ENCODE results near the gene SCGB1A1.

Gene SCGB1A1

GRCh38 chr11:62406034-62406433 is 12.8 kb upstream of the SCGB1A1 start:
- CTCF ChIA-PET = interaction anchor here (0.6 to 1.1 kb wide), 3 partner anchors 19 to 137 kb away, joined by 3 read pairs; no protein-coding TSS in a partner anchor
- POLR2A ChIA-PET = interaction anchor here (1.1 kb wide), 1 partner anchor 168 kb away, joined by 5 read pairs; the partner anchor contains the start of gene EEF1G
- no peak for DNase-seq (ENCODE audit: extremely low spot score)
- TF ChIP-seq TARDBP (IDR thresholded peaks at IDR 0.05) = no peak

GRCh38 chr11:62409831-62410230 is 9.0 kb upstream of the SCGB1A1 start:
- DNase-seq (ENCODE audit: extremely low spot score) = no peak
- TF ChIP-seq PKNOX1 (IDR thresholded peaks at IDR 0.05) (no peak), FOXK2 (IDR thresholded peaks at IDR 0.05) (no peak)
- CTCF ChIA-PET = interaction anchor here (0.7 kb wide), 1 partner anchor 14 kb away, joined by 3 read pairs; no protein-coding TSS in a partner anchor
- POLR2A ChIA-PET = no interaction called here

- POLR2A ChIA-PET = no interaction called here
- no peak for DNase-seq (ENCODE audit: extremely low spot score)
- no peak for TF ChIP-seq NFRKB (IDR thresholded peaks at IDR 0.05)
- CTCF ChIA-PET = interaction anchor here (0.7 kb wide), 1 partner anchor 12 kb away, joined by 4 read pairs; no protein-coding TSS in a partner anchor
Measured at GRCh38 chr11:62410972-62411371, 7.9 kb upstream of the SCGB1A1 start.

- ChIA-PET CTCF (interaction anchor here (0.7 kb wide), 1 partner anchor 12 kb away, joined by 4 read pairs; no protein-coding TSS in a partner anchor), POLR2A (no interaction called here)
- no peak for DNase-seq (ENCODE audit: extremely low spot score)
- TF ChIP-seq ZNF384 (IDR thresholded peaks at IDR 0.05) (no peak), HDGF (IDR thresholded peaks at IDR 0.05; ENCODE audit: borderline replicate concordance) (no peak), FOXM1 (IDR thresholded peaks at IDR 0.05; ENCODE audit: borderline replicate concordance) (no peak), CTBP1 (IDR thresholded peaks at IDR 0.05; ENCODE audit: borderline replicate concordance) (no peak), TARDBP (IDR thresholded peaks at IDR 0.05) (no peak), LEF1 (IDR thresholded peaks at IDR 0.05; ENCODE audit: borderline replicate concordance) (no peak), L3MBTL2 (conservative IDR thresholded peaks at IDR 0.05) (no peak), SP1 (IDR thresholded peaks at IDR 0.05) (no peak), FOXK2 (IDR thresholded peaks at IDR 0.05) (no peak)
Measured at GRCh38 chr11:62411524-62411923, 7.3 kb upstream of the SCGB1A1 start.

- no peak for DNase-seq (ENCODE audit: extremely low spot score)
- TF ChIP-seq PKNOX1 (IDR thresholded peaks at IDR 0.05) (no peak), LEF1 (IDR thresholded peaks at IDR 0.05; ENCODE audit: borderline replicate concordance) (no peak), ZNF384 (IDR thresholded peaks at IDR 0.05) (no peak), ARNT (IDR thresholded peaks at IDR 0.05) (no peak), ELF4 (IDR thresholded peaks at IDR 0.05) (no peak), TARDBP (IDR thresholded peaks at IDR 0.05) (no peak), FOXA1 (IDR thresholded peaks at IDR 0.05) (no peak), NFRKB (IDR thresholded peaks at IDR 0.05) (no peak), L3MBTL2 (conservative IDR thresholded peaks at IDR 0.05) (no peak)
- CTCF ChIA-PET = interaction anchor here (1.5 kb wide), 1 partner anchor 11 kb away, joined by 10 read pairs; no protein-coding TSS in a partner anchor
Measured at GRCh38 chr11:62413060-62413696, 5.7 kb upstream of the SCGB1A1 start.

GRCh38 chr11:62416596-62416995 is 2.2 kb upstream of the SCGB1A1 start:
- ChIA-PET CTCF (interaction anchor here (0.6 to 2.5 kb wide), 2 partner anchors 23 to 126 kb away, joined by 3 to 9 read pairs; no protein-coding TSS in a partner anchor), POLR2A (no interaction called here)
- no peak for DNase-seq (ENCODE audit: extremely low spot score)
- TF ChIP-seq LEF1 (IDR thresholded peaks at IDR 0.05; ENCODE audit: borderline replicate concordance) = no peak
- TF ChIP-seq SUZ12 (IDR thresholded peaks at IDR 0.05) = no peak
- TF ChIP-seq FOXM1 (IDR thresholded peaks at IDR 0.05; ENCODE audit: borderline replicate concordance) = no peak
- TF ChIP-seq L3MBTL2 (conservative IDR thresholded peaks at IDR 0.05) = no peak
- TF ChIP-seq FOXA1 (IDR thresholded peaks at IDR 0.05) = no peak
- no peak for TF ChIP-seq NFRKB (IDR thresholded peaks at IDR 0.05)
- no peak for TF ChIP-seq SP1 (IDR thresholded peaks at IDR 0.05)
- TF ChIP-seq BHLHE40 (IDR thresholded peaks at IDR 0.05; ENCODE audit: borderline replicate concordance) = no peak
- no peak for TF ChIP-seq ZNF384 (IDR thresholded peaks at IDR 0.05)
- no peak for TF ChIP-seq CTBP1 (IDR thresholded peaks at IDR 0.05; ENCODE audit: borderline replicate concordance)
- no peak for TF ChIP-seq HDGF (IDR thresholded peaks at IDR 0.05; ENCODE audit: borderline replicate concordance)
- no peak for TF ChIP-seq PKNOX1 (IDR thresholded peaks at IDR 0.05)
- no peak for TF ChIP-seq FOXK2 (IDR thresholded peaks at IDR 0.05)
- TF ChIP-seq ELF4 (IDR thresholded peaks at IDR 0.05) = no peak
- TF ChIP-seq TARDBP (IDR thresholded peaks at IDR 0.05) = no peak
- no peak for TF ChIP-seq ARNT (IDR thresholded peaks at IDR 0.05)

More at GRCh38 chr11:62413060-62413696, 5.7 kb upstream of the SCGB1A1 start:
- POLR2A ChIA-PET = no interaction called here

GRCh38 chr11:62418136-62418535 is 697 bp upstream of the SCGB1A1 start:
- POLR2A ChIA-PET = interaction anchor here (1.1 kb wide), 1 partner anchor 235 kb away, joined by 3 read pairs; the partner anchor contains the start of gene INTS5
- CTCF ChIA-PET = interaction anchor here (1.1 kb wide), 1 partner anchor 23 kb away, joined by 4 read pairs; no protein-coding TSS in a partner anchor
- no peak for DNase-seq (ENCODE audit: extremely low spot score)
- TF ChIP-seq SUZ12 (IDR thresholded peaks at IDR 0.05) = no peak

All from HEK293T (cell line).